Measurements from ENCODE around the gene MACROD2. TPM values are rescaled to one million over a fixed set of nuclear protein-coding genes. Genes with fewer than 3 reads are reported as not detected.

The MACROD2 gene
- total RNA-seq, 4 donors from 2014 or later = 1.8 to 4.8 (median 2.9) TPM

GRCh38 chr20:16064989-16065707 is 2069.8 kb downstream of the MACROD2 start:
- H3K36me3 ChIP-seq = no peaks in the 10 kb centered on the region
- H3K27ac ChIP-seq = no peak overlapping the region
- no peak overlapping the region for H3K4me3 ChIP-seq
- 57 to 71% methylated on average over 2 to 3 of the region's 3 CpGs for WGBS, 2 donors
- TF ChIP-seq CTCF (IDR thresholded peaks at IDR 0.05) (no peak), POLR2A (IDR thresholded peaks at IDR 0.05) (no peak)
- H3K27me3 ChIP-seq = no peaks in the 10 kb centered on the region
- intact Hi-C loops (cut with DNase I) = no loop called here
- DNase-seq = no peak
- peaks cover 0 to 12% (median 0%) of the 10 kb centered on the region in 3 donors for H3K4me1 ChIP-seq
- peaks cover 0 to 2% (median 0%) of the 10 kb centered on the region in 3 donors for H3K9me3 ChIP-seq

GRCh38 chr20:16066571-16066970 is 2071.3 kb downstream of the MACROD2 start:
- DNase-seq = no peak
- TF ChIP-seq POLR2A (IDR thresholded peaks at IDR 0.05) = no peak
- TF ChIP-seq CTCF (IDR thresholded peaks at IDR 0.05) = no peak
- Histone ChIP-seq H3K4me3 (no peak overlapping the region), H3K36me3 (no peaks in the 10 kb centered on the region), H3K4me1 (peaks cover 0 to 12% (median 0%) of the 10 kb centered on the region in 3 donors), H3K27me3 (no peaks in the 10 kb centered on the region), H3K9me3 (peaks cover 0 to 6% (median 0%) of the 10 kb centered on the region in 3 donors), H3K27ac (no peak overlapping the region)
- intact Hi-C loops (cut with DNase I) = no loop called here
- 79 to 91% methylated on average over 5 of the region's 5 CpGs for WGBS, 2 donors

- Histone ChIP-seq H3K27ac (no peak overlapping the region), H3K27me3 (no peaks in the 10 kb centered on the region), H3K9me3 (peaks cover 0 to 6% (median 0%) of the 10 kb centered on the region in 3 donors), H3K4me3 (no peak overlapping the region), H3K36me3 (no peaks in the 10 kb centered on the region), H3K4me1 (peaks cover 0 to 8% (median 0%) of the 10 kb centered on the region in 3 donors)
- no peak for DNase-seq
- TF ChIP-seq POLR2A (IDR thresholded peaks at IDR 0.05) = no peak
- TF ChIP-seq CTCF (IDR thresholded peaks at IDR 0.05) = no peak
- 89 to 100% methylated on average over 1 of the region's 1 CpG for WGBS, 2 donors
- intact Hi-C loops (cut with DNase I) = no loop called here
These were observed 2074.2 kb downstream of the MACROD2 start for GRCh38 chr20:16069389-16070010.

GRCh38 chr20:16072220-16072619 is 2076.9 kb downstream of the MACROD2 start:
- peaks cover 0 to 6% (median 0%) of the 10 kb centered on the region in 3 donors for H3K9me3 ChIP-seq
- intact Hi-C loops (cut with DNase I) = no loop called here
- H3K36me3 ChIP-seq = no peaks in the 10 kb centered on the region
- H3K4me1 ChIP-seq = no peaks in the 10 kb centered on the region
- WGBS, 2 donors = 70 to 100% methylated on average over 1 of the region's 1 CpG
- TF ChIP-seq CTCF (IDR thresholded peaks at IDR 0.05) (no peak), POLR2A (IDR thresholded peaks at IDR 0.05) (no peak)
- no peaks in the 10 kb centered on the region for H3K27me3 ChIP-seq
- H3K27ac ChIP-seq = no peak overlapping the region
- H3K4me3 ChIP-seq = no peak overlapping the region
- DNase-seq = no peak

GRCh38 chr20:16078172-16078898 is 2083.0 kb downstream of the MACROD2 start:
- no peak for DNase-seq
- intact Hi-C loops (cut with DNase I) = no loop called here
- H3K9me3 ChIP-seq = no peaks in the 10 kb centered on the region
- no peak for TF ChIP-seq CTCF (IDR thresholded peaks at IDR 0.05)
- TF ChIP-seq POLR2A (IDR thresholded peaks at IDR 0.05) = no peak
- no peaks in the 10 kb centered on the region for H3K4me1 ChIP-seq
- H3K27me3 ChIP-seq = no peaks in the 10 kb centered on the region
- H3K36me3 ChIP-seq = no peaks in the 10 kb centered on the region
- H3K4me3 ChIP-seq = no peak overlapping the region
- WGBS, 2 donors = 51 to 59% methylated on average over 2 of the region's 2 CpGs
- H3K27ac ChIP-seq = no peak overlapping the region
